ENCODE data around the gene RBFA. TPM values are rescaled to one million over a fixed set of nuclear protein-coding genes. Genes with fewer than 3 reads are reported as not detected.
"Not testable (repeated sequence)": the region's sequence is repeated elsewhere in the genome, so short reads cannot be mapped to it uniquely, and the experiment has no call there.

The RBFA gene
- total RNA-seq, 1 experiment from 2014 or later, result 20.5 TPM

DNA sequence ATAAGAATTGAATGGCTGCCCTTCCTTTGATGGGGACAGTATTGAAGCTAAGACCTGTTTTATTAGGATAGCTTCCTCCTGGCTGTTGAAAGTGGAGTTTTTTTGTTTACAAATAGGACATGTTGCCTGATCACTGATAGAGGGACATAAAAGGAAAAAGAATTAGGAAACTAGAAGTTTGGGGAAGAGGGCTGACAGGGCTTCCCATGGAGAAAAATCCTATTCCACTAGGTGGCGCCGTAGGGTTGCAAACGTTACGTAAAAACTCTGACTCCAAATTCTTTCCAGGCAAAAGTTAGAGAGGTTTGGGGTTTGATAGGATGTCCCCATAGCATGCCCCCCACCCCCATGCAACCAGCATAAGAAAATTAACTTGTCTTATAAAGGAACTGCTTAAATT lies 11.1 kb upstream of the RBFA start:
- intact Hi-C loops (cut with micrococcal nuclease; ENCODE audit: unreplicated experiment), result no loop called here
- BruUV-seq (replicated peaks), result no TSS peak
- Mint-ChIP-seq H3K9me3 (ENCODE audit: low read depth, unreplicated experiment) (peaks cover 7% of the 10 kb centered on the region), H3K27me3 (ENCODE audit: unreplicated experiment) (no peaks in the 10 kb centered on the region), H3K27ac (ENCODE audit: unreplicated experiment) (no peak overlapping the region), H3K36me3 (ENCODE audit: insufficient read depth, unreplicated experiment) (no peaks in the 10 kb centered on the region), H3K4me1 (ENCODE audit: low read depth, unreplicated experiment) (no peaks in the 10 kb centered on the region), H3K4me3 (ENCODE audit: low read depth, unreplicated experiment) (no peak overlapping the region)
- DNase-seq, result no peak
- TF ChIP-seq, protein P1, sequence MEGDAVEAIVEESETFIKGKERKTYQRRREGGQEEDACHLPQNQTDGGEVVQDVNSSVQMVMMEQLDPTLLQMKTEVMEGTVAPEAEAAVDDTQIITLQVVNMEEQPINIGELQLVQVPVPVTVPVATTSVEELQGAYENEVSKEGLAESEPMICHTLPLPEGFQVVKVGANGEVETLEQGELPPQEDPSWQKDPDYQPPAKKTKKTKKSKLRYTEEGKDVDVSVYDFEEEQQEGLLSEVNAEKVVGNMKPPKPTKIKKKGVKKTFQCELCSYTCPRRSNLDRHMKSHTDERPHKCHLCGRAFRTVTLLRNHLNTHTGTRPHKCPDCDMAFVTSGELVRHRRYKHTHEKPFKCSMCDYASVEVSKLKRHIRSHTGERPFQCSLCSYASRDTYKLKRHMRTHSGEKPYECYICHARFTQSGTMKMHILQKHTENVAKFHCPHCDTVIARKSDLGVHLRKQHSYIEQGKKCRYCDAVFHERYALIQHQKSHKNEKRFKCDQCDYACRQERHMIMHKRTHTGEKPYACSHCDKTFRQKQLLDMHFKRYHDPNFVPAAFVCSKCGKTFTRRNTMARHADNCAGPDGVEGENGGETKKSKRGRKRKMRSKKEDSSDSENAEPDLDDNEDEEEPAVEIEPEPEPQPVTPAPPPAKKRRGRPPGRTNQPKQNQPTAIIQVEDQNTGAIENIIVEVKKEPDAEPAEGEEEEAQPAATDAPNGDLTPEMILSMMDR (IDR thresholded peaks at IDR 0.05; ENCODE audit: unreplicated experiment), result no peak
- CTCF ChIA-PET, result no interaction called here

DNA sequence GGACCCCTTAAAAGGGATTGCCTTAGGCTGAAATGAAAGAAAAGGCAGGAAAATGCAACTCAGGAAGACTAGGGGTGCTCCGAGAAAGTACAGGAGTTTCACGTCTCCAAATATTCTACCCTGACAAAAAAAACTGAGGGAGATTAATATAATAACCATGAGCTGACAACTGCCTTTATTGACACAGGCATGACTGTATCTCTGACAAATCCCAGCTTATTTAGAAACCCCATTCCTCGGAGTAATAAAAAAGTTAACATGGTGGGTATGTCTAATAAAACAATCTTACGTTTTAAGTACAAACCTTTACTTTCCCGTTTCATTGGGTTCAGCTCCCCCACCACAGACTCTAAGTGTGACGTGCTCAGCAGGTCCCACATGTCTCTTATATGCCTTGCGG lies 7.9 kb upstream of the RBFA start:
- no peak for DNase-seq
- intact Hi-C loops (cut with micrococcal nuclease; ENCODE audit: unreplicated experiment), result no loop called here
- H3K36me3 Mint-ChIP-seq (ENCODE audit: insufficient read depth, unreplicated experiment), result no peaks in the 10 kb centered on the region
- BruUV-seq (replicated peaks), result no TSS peak
- no peaks in the 10 kb centered on the region for H3K27me3 Mint-ChIP-seq (ENCODE audit: unreplicated experiment)
- TF ChIP-seq, protein P1 (IDR thresholded peaks at IDR 0.05; ENCODE audit: unreplicated experiment), result no peak
- H3K9me3 Mint-ChIP-seq (ENCODE audit: low read depth, unreplicated experiment), result peaks cover 3% of the 10 kb centered on the region
- CTCF ChIA-PET, result no interaction called here
- H3K4me3 Mint-ChIP-seq (ENCODE audit: low read depth, unreplicated experiment), result no peak overlapping the region
- no peaks in the 10 kb centered on the region for H3K4me1 Mint-ChIP-seq (ENCODE audit: low read depth, unreplicated experiment)
- H3K27ac Mint-ChIP-seq (ENCODE audit: unreplicated experiment), result no peak overlapping the region

DNA sequence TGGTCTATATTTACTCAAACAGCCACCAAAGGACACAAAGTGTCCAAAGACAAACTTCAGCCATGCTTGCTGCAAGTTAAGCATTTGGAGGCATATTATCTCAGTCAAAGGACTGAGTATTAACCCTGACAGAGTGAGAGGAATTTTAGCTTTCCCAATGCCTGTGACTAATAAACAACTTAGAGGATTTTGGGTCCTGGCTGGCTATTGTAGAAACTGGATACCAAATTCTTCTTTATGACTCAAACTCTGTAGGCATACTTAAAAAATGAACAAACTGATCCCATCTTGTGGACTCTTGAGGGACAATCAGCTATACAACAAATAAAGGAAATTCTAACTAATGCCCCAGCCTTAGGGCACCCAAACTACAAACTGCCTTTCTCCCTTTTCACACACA lies 6.5 kb upstream of the RBFA start:
- H3K36me3 Mint-ChIP-seq (ENCODE audit: insufficient read depth, unreplicated experiment); H3K9me3 Mint-ChIP-seq (ENCODE audit: low read depth, unreplicated experiment); CTCF ChIA-PET; intact Hi-C loops (cut with micrococcal nuclease; ENCODE audit: unreplicated experiment); H3K4me1 Mint-ChIP-seq (ENCODE audit: low read depth, unreplicated experiment); H3K27me3 Mint-ChIP-seq (ENCODE audit: unreplicated experiment); H3K4me3 Mint-ChIP-seq (ENCODE audit: low read depth, unreplicated experiment); DNase-seq; H3K27ac Mint-ChIP-seq (ENCODE audit: unreplicated experiment); BruUV-seq (replicated peaks): not testable (repeated sequence)

DNA sequence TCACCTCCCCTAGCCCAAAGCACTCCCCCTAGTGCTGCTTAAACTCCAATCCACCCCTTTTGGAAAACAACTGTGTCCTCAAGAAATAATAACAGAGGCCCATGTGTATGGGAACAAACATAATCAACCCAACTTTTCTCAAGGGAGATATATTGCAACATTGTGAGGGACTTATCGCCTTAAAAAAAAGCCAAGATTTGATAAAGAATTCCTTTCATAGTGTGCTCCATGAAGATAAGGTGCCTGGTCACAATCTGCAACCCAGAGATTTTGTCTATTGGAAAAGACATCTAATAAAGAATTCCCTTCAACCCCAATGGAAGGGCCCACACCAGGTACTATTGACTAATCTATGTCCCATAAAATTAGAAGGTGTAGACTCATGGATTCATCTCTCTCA lies 4.5 kb upstream of the RBFA start:
- Mint-ChIP-seq H3K9me3 (ENCODE audit: low read depth, unreplicated experiment) (peaks cover 3% of the 10 kb centered on the region), H3K4me1 (ENCODE audit: low read depth, unreplicated experiment) (peaks cover 8% of the 10 kb centered on the region), H3K4me3 (ENCODE audit: low read depth, unreplicated experiment) (no peak overlapping the region), H3K36me3 (ENCODE audit: insufficient read depth, unreplicated experiment) (peaks cover 20% of the 10 kb centered on the region), H3K27me3 (ENCODE audit: unreplicated experiment) (no peaks in the 10 kb centered on the region), H3K27ac (ENCODE audit: unreplicated experiment) (no peak overlapping the region)
- no TSS peak for BruUV-seq (replicated peaks)
- no peak for DNase-seq
- CTCF ChIA-PET, result no interaction called here
- TF ChIP-seq, protein P1 (IDR thresholded peaks at IDR 0.05; ENCODE audit: unreplicated experiment), result no peak
- intact Hi-C loops (cut with micrococcal nuclease; ENCODE audit: unreplicated experiment), result loop anchor here (10.0 kb wide), 2 partner anchors 45 to 115 kb away; partner anchors contain the start of gene TXNL4A

DNA sequence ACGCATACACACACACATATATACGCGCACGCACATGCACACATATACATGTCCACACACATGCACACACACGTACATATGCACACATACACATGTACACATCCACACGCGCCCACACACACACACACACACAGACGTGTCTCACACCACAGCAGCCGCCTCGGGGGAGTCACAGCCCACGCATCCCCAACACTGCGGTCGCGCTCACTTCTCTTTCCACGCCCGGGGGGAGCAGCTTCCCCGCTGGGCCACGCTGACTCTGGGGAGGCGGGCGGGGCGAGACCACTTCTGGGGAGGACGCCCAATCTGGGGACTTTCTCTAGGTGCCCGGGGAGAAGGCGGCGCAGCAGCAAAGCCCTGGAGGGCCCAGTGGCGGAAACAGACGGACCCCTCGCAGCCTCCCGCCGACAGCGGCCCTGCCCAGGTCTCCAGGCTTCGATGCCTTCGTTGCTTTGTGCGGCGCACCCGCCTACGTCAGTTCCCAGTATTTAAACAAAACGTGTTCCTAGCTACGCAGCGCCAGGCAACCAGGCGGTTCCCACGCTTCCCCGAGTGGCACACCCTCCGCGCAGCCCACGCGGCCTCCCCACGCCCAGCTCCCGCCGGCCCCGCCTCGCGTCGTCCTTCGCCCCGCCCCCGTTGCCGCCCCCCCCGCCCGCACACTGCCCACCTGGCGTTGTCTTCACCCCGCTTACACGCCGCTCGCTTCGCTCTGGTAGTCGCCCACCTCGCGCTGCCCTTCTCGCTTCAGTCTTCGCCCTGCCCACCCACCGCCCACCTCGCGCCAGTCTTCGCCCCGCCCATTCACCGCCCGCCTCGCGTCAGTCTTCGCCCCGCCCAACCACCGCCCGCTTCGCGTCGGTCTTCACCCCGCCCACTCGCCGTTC lies 810 bp upstream of the RBFA start:
- H3K27ac Mint-ChIP-seq (ENCODE audit: unreplicated experiment), result peak overlapping the region; percentile 95

More for the DNA sequence above, 810 bp upstream of the RBFA start:
- CTCF ChIA-PET, result interaction anchor here (0.8 kb wide), 2 partner anchors 595 to 1069 kb away, joined by 3 to 6 read pairs; no protein-coding TSS in a partner anchor
- Mint-ChIP-seq H3K27me3 (ENCODE audit: unreplicated experiment) (no peaks in the 10 kb centered on the region), H3K9me3 (ENCODE audit: low read depth, unreplicated experiment) (no peaks in the 10 kb centered on the region), H3K4me3 (ENCODE audit: low read depth, unreplicated experiment) (peak overlapping the region; percentile 96), H3K36me3 (ENCODE audit: insufficient read depth, unreplicated experiment) (peaks cover 29% of the 10 kb centered on the region), H3K4me1 (ENCODE audit: low read depth, unreplicated experiment) (peaks cover 16% of the 10 kb centered on the region)
- no TSS peak for BruUV-seq (replicated peaks)
- TF ChIP-seq, protein P1 (IDR thresholded peaks at IDR 0.05; ENCODE audit: unreplicated experiment), result no peak
- intact Hi-C loops (cut with micrococcal nuclease; ENCODE audit: unreplicated experiment), result loop anchor here (10.0 kb wide), 2 partner anchors 49 to 111 kb away; partner anchors contain the start of gene TXNL4A
- no peak for DNase-seq
